HepG2 (cell line): ENCODE measurements around the gene PGS1. TPM values are rescaled to one million over a fixed set of nuclear protein-coding genes. Genes with fewer than 3 reads are reported as not detected.

Source experiments
- ATAC-seq: fragments of 200-7000 bp; cut with Tn5 transposase; 3 replicates; pipeline ENCODE4 v1.9.1; 2020; ENCODE audit warnings: mild to moderate bottlenecking, moderate library complexity
- BruUV-seq: library from RNA; stranded (reverse); fragments of 400-500 nt; replicated peaks from 2 replicates; lab custom pipeline; 2021; lab: Mats Ljungman, UMichigan
- CTCF ChIA-PET: fragments of 300-600 bp; formaldehyde crosslinking; extraction: SDS; loops from one replicate; lab custom pipeline; 2021; ENCODE audit warnings: low total read pairs, inconsistent platforms, low intra/inter-chr PET ratio; lab: Yijun Ruan, JAX
- POLR2A ChIA-PET: fragments of 350-600 bp; sonication (Branson Sonifier 250); formaldehyde crosslinking; loops from one replicate; lab custom pipeline; 2020; ENCODE audit warnings: antibody characterized with exemption, inconsistent platforms; lab: Yijun Ruan, JAX
- DNase-seq: peaks from one replicate; pipeline ENCODE4 v3.0.0-alpha.2; 2015; ENCODE audit warnings: low spot score
- FAIRE-seq: peaks from 3 replicates; lab custom pipeline; 2011; peaks lifted over from hg19 to GRCh38; lab: Jason Lieb, UNC
- H2AFZ ChIP-seq: one replicate; pipeline ENCODE4 v1.6.1; 2011; ENCODE audit warnings: low read length, inconsistent platforms
- H3K27ac ChIP-seq: fragments of 300-600 bp; 3 replicates; pipeline ENCODE4 v1.8.0; 2011; ENCODE audit warnings: mixed run types, mild to moderate bottlenecking, mixed read lengths, low read length, inconsistent platforms; ENCODE audit not compliant: insufficient read depth; ENCODE audit errors: extremely low read length
- H3K27me3 ChIP-seq, 2 experiments: fragments of 200-600 bp in 1 of 2; 2 replicates in 1 of 2; 3 replicates in 1 of 2; pipeline versions ENCODE4 v1.6.0 to v1.8.0; 2011; ENCODE audit warnings: low read length in 2 of 2, mild to moderate bottlenecking in 2 of 2, moderate library complexity in 2 of 2, inconsistent platforms in 1 of 2; ENCODE audit not compliant: insufficient read depth in 2 of 2, control insufficient read depth in 1 of 2
- H3K36me3 ChIP-seq, 2 experiments: fragments of 200-600 bp in 1 of 2; replicated peaks in 1 of 2; 2 replicates in 1 of 2; 3 replicates in 1 of 2; pipeline versions ENCODE4 v1.5.1 to v1.8.0; 2011; ENCODE audit warnings: low read length in 2 of 2, inconsistent platforms in 1 of 2; ENCODE audit not compliant: insufficient read depth in 2 of 2, control insufficient read depth in 1 of 2
- H3K4me1 ChIP-seq: 2 replicates; pipeline ENCODE4 v1.5.1; 2012; ENCODE audit warnings: low read length, inconsistent platforms; ENCODE audit not compliant: insufficient read depth
- H3K4me2 ChIP-seq: 2 replicates; pipeline ENCODE4 v1.6.0; 2011; ENCODE audit warnings: low read depth, low read length, inconsistent platforms
- H3K4me3 ChIP-seq, 3 experiments: fragments of 200-600 bp in 1 of 3; sonication (generic), shearing (Covaris generic) in 1 of 3; replicated peaks in 1 of 3; 2 replicates each; pipeline ENCODE4 v1.5.1; 2011 to 2016; ENCODE audit warnings: low read length in 3 of 3, inconsistent platforms in 2 of 3, low read depth in 2 of 3, mild to moderate bottlenecking in 2 of 3, control low read depth in 1 of 3, mixed read lengths in 1 of 3; ENCODE audit not compliant: insufficient read depth in 1 of 3
- H3K79me2 ChIP-seq: one replicate; pipeline ENCODE4 v1.6.1; 2011; ENCODE audit warnings: low read length, inconsistent platforms; ENCODE audit not compliant: insufficient read depth
- H3K9ac ChIP-seq: 2 replicates; pipeline ENCODE4 v1.6.0; 2011; ENCODE audit warnings: mild to moderate bottlenecking, low read depth, low read length, inconsistent platforms; ENCODE audit not compliant: insufficient read depth
- H3K9me3 ChIP-seq: 2 replicates; pipeline ENCODE4 v1.5.1; 2012; ENCODE audit warnings: mild to moderate bottlenecking, low read length
- H4K20me1 ChIP-seq: 2 replicates; pipeline ENCODE4 v1.6.0; 2011; ENCODE audit warnings: inconsistent platforms, mild to moderate bottlenecking, low read length, moderate library complexity; ENCODE audit not compliant: insufficient read depth
- FOXA3 ChIP-seq: IDR thresholded peaks from 2 replicates; pipeline ENCODE4 v1.6.1; 2016; ENCODE audit warnings: missing genetic modification reagents, missing compliant biosample characterization
- PRDM4 ChIP-seq: sonication (generic); formaldehyde crosslinking; IDR thresholded peaks from 2 replicates; pipeline ENCODE4 v1.9.0; 2021; ENCODE audit warnings: missing genetic modification reagents, borderline replicate concordance
- SMAD9 ChIP-seq: sonication (generic); formaldehyde crosslinking; IDR thresholded peaks from 2 replicates; pipeline ENCODE4 v1.5.1; 2020; ENCODE audit warnings: mild to moderate bottlenecking, missing genetic modification reagents
- SMARCC2 ChIP-seq: fragments of 450-650 bp; IDR thresholded peaks from 2 replicates; pipeline ENCODE4 v1.6.1; 2017; ENCODE audit warnings: antibody characterized with exemption, mild to moderate bottlenecking
- ZNF205 ChIP-seq: IDR thresholded peaks from 2 replicates; pipeline ENCODE4 v1.6.1; 2018; ENCODE audit warnings: missing biosample characterization, missing genetic modification reagents
- ZNF563 ChIP-seq: sonication (generic); formaldehyde crosslinking; IDR thresholded peaks from 2 replicates; pipeline ENCODE4 v1.8.0; 2022; ENCODE audit warnings: mild to moderate bottlenecking, moderate library complexity, missing genetic modification reagents
- ZNF790 ChIP-seq: sonication (generic); formaldehyde crosslinking; IDR thresholded peaks from 2 replicates; pipeline ENCODE4 v1.8.0; 2022; ENCODE audit warnings: missing genetic modification reagents, mild to moderate bottlenecking, borderline replicate concordance
- WGBS: methylation state at CpG from one replicate; pipeline ENCODE4 v1.1.6; 2017; ENCODE audit warnings: low lambda C conversion rate; 5-methylcytosine and 5-hydroxymethylcytosine counted together
- in situ Hi-C: cut with HindIII; loops from 2 replicates; pipeline ENCODE4 v1.10.0; 2017; ENCODE audit warnings: low pct_unique_long_range_greater_than_20kb; ENCODE audit not compliant: extremely low pct_ligation_motif_present
- intact Hi-C: fragments of 100-400 bp; cut with micrococcal nuclease; formaldehyde crosslinking; loops from one replicate; pipeline ENCODE4 v1.10.0; 2022; ENCODE audit not compliant: unreplicated experiment
- polyA plus RNA-seq, 8 experiments: library from polyadenylated mRNA; depleted of rRNA in 3 of 8; stranded (reverse) in 7 of 8; unstranded in 1 of 8; fragments of >200 nt; fragmentation: Illumina TruSeq in 4 of 8; extraction: Trizol in 4 of 8; gene quantifications; 2 replicates each; pipeline versions ENCODE4 v1.2.1 to v1.2.3, GENCODE V29; 2011 to 2016; ENCODE audit warnings: low read depth in 4 of 8, missing spikeins in 1 of 8, mixed read lengths in 1 of 8; ENCODE audit not compliant: insufficient read depth in 1 of 8
- total RNA-seq, 5 experiments: library from RNA; depleted of rRNA; stranded (reverse); fragments of >200 nt; fragmentation: Illumina TruSeq; extraction: Trizol; gene quantifications; 2 replicates each; pipeline ENCODE4 v1.2.3, GENCODE V29; 2016; ENCODE audit warnings: low read depth in 1 of 5
- TF ChIP-seq, protein P1 (sequence below): sonication (generic); formaldehyde crosslinking; IDR thresholded peaks from 2 replicates; pipeline ENCODE4 v1.4.0; 2020; ENCODE audit warnings: missing genetic modification reagents

Gene PGS1
- total and polyA plus RNA-seq, 2 of the 13 experiments (the other 11 are each of a cell fraction or from before 2014, with no cell fraction given), result 25.9 to 31.5 TPM

DNA sequence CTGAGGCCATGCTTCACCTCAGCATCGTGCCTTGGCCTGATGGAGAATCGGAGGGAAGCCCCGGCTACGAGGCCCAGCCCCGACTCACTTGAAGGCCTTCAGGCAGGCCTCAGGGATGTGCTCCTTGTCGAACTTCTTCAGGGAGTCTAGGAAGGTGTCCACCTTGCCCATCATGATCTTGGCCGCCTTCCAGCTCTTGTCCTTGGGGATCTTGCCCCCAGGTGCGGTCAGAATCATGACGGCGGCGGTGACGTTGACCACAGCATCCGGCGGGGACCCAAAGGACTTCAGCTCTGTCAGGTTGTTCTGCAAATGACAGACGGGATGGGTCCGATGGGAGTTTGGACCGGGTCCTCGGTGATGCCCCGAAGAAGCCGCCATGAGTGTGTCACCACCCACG lies 81.2 kb downstream of the PGS1 start:
- Histone ChIP-seq H3K9me3 (no peaks in the 10 kb centered on the region), H4K20me1 (no peaks in the 10 kb centered on the region), H3K27ac (no peak overlapping the region), H3K9ac (no peak overlapping the region), H3K4me3 (no peak overlapping the region), H3K27me3 (peaks cover 3 to 39% of the 10 kb centered on the region in 2 experiments; a peak in 3 of 5 replicates), H3K4me2 (no peak overlapping the region), H3K4me1 (no peaks in the 10 kb centered on the region), H2AFZ (no peak overlapping the region), H3K79me2 (no peaks in the 10 kb centered on the region), H3K36me3 (no peaks in the 10 kb centered on the region)
- FAIRE-seq (no peak), DNase-seq (no peak), ATAC-seq (no peak)
- no peak for TF ChIP-seq ZNF563
- TF ChIP-seq ZNF790 (CRISPR knock-in tag), result no peak
- no peak for TF ChIP-seq ZNF205 (CRISPR knock-in tag)
- no peak for TF ChIP-seq FOXA3 (CRISPR knock-in tag)
- TF ChIP-seq SMARCC2, result no peak
- TF ChIP-seq PRDM4 (CRISPR knock-in tag), result no peak
- TF ChIP-seq, protein P1, sequence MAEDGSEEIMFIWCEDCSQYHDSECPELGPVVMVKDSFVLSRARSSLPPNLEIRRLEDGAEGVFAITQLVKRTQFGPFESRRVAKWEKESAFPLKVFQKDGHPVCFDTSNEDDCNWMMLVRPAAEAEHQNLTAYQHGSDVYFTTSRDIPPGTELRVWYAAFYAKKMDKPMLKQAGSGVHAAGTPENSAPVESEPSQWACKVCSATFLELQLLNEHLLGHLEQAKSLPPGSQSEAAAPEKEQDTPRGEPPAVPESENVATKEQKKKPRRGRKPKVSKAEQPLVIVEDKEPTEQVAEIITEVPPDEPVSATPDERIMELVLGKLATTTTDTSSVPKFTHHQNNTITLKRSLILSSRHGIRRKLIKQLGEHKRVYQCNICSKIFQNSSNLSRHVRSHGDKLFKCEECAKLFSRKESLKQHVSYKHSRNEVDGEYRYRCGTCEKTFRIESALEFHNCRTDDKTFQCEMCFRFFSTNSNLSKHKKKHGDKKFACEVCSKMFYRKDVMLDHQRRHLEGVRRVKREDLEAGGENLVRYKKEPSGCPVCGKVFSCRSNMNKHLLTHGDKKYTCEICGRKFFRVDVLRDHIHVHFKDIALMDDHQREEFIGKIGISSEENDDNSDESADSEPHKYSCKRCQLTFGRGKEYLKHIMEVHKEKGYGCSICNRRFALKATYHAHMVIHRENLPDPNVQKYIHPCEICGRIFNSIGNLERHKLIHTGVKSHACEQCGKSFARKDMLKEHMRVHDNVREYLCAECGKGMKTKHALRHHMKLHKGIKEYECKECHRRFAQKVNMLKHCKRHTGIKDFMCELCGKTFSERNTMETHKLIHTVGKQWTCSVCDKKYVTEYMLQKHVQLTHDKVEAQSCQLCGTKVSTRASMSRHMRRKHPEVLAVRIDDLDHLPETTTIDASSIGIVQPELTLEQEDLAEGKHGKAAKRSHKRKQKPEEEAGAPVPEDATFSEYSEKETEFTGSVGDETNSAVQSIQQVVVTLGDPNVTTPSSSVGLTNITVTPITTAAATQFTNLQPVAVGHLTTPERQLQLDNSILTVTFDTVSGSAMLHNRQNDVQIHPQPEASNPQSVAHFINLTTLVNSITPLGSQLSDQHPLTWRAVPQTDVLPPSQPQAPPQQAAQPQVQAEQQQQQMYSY (CRISPR knock-in tag), result no peak
- TF ChIP-seq SMAD9 (CRISPR knock-in tag), result no peak
- BruUV-seq, result no TSS peak
- in situ Hi-C loops, result no loop called here
- intact Hi-C loops, result no loop called here
- ChIA-PET CTCF (no interaction called here), POLR2A (no interaction called here)
- WGBS, result 65% methylated on average over 20 of the region's 21 CpGs
